ENCODE data around the gene SFTPA2. TPM values are rescaled to one million over a fixed set of nuclear protein-coding genes. Genes with fewer than 3 reads are reported as not detected.
"Not testable (repeated sequence)": the region's sequence is repeated elsewhere in the genome, so short reads cannot be mapped to it uniquely, and the experiment has no call there.

The SFTPA2 gene
- total RNA-seq, 1 donor from 2014 or later, result 0.34 TPM

DNA sequence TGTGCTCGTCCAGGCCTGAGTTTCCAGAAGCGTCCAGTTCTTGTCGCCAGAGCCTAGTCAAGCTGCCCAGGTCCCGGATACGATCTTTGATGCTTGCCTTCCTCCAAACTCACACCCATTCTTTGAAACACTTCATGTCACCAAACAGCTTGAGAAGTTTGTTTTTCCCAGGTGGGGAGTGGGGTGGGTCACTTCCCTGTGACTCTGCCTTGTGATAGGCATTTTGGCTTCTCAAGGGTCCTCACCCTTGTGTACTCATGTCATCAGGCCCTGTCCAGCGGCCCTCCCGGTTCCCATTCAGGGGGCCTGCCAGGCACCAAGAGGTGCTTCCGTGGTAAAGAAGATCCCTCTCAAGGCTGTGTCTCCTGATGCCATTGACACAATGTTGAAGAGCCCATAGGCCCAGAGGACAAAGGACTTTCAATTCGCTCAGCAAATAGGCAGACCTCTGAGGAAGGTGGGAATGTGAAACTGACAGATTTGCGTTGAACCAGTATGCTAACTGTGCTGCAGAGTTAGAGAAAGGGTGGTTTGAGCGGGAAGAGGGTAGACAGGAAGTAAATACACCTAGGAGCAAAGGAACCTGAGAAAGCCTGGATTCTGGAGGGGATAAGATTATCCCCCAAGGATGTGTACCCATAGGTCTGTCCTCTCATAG lies 25.8 kb upstream of the SFTPA2 start:
- no peak for DNase-seq (ENCODE audit: low spot score in 2 of 2, unreplicated experiment in 2 of 2)
- TF ChIP-seq, protein P1, sequence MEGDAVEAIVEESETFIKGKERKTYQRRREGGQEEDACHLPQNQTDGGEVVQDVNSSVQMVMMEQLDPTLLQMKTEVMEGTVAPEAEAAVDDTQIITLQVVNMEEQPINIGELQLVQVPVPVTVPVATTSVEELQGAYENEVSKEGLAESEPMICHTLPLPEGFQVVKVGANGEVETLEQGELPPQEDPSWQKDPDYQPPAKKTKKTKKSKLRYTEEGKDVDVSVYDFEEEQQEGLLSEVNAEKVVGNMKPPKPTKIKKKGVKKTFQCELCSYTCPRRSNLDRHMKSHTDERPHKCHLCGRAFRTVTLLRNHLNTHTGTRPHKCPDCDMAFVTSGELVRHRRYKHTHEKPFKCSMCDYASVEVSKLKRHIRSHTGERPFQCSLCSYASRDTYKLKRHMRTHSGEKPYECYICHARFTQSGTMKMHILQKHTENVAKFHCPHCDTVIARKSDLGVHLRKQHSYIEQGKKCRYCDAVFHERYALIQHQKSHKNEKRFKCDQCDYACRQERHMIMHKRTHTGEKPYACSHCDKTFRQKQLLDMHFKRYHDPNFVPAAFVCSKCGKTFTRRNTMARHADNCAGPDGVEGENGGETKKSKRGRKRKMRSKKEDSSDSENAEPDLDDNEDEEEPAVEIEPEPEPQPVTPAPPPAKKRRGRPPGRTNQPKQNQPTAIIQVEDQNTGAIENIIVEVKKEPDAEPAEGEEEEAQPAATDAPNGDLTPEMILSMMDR (IDR thresholded peaks at IDR 0.05; ENCODE audit: unreplicated experiment), result no peak
- no peaks in the 10 kb centered on the region for H3K36me3 Mint-ChIP-seq
- no peak overlapping the region for H3K4me3 Mint-ChIP-seq
- H3K27ac Mint-ChIP-seq, result no peak overlapping the region
- H3K4me1 Mint-ChIP-seq, result no peaks in the 10 kb centered on the region
- peaks cover 51% of the 10 kb centered on the region for H3K27me3 Mint-ChIP-seq (ENCODE audit: low read depth)
- no peaks in the 10 kb centered on the region for H3K9me3 Mint-ChIP-seq

DNA sequence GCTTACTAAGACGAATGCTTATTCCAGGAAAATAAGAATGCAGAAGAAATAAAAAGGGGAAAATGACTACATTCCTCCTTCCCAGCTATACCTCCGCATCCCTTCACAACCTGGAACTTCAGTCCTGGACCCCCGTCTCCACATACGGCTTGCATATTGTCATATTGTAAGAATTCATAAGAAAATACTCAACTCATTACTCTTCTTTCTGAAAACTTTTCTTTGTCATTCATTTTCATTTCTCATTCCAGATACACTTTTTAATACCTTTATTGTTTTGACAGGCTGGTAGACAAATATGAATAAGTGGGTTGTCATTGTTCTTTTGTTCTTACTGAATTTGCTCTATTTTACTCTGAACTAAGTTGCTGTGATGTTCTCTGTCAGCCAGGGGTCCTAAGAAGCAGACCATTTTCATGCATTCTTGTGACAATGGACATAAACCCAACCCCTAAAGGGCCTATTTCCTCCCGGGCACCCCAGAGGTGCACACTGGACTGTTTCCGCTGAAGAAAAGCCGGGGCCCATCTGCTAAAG lies 23.3 kb upstream of the SFTPA2 start:
- Mint-ChIP-seq H3K4me1 (no peaks in the 10 kb centered on the region), H3K9me3 (peaks cover 5% of the 10 kb centered on the region), H3K27me3 (ENCODE audit: low read depth) (peaks cover 44% of the 10 kb centered on the region), H3K4me3 (no peak overlapping the region), H3K27ac (no peak overlapping the region), H3K36me3 (no peaks in the 10 kb centered on the region)
- no peak for DNase-seq (ENCODE audit: low spot score in 2 of 2, unreplicated experiment in 2 of 2)
- TF ChIP-seq, protein P1 (IDR thresholded peaks at IDR 0.05; ENCODE audit: unreplicated experiment), result no peak

DNA sequence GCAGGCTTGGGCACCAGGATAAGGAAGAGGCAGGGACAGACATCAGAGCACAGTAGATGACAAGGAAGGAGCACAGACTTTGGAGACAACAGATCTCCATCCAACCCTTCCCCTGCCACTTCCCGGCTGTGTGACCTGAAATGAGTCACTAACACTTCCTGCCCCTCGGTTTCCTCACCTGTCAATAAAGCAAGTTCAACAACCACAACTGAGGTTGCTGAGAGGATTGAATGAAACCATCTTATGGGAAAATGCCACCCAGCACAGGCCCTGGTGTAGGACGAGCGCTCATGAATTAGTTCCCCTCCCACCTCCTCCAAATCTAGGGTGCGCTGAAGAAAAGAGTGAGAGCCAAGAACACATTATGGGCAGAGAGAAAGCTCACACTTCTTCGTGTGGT lies 22.7 kb upstream of the SFTPA2 start:
- not testable (repeated sequence) for H3K9me3 Mint-ChIP-seq; H3K36me3 Mint-ChIP-seq; H3K4me3 Mint-ChIP-seq; DNase-seq (ENCODE audit: low spot score in 2 of 2, unreplicated experiment in 2 of 2); H3K27ac Mint-ChIP-seq; H3K4me1 Mint-ChIP-seq
- H3K27me3 Mint-ChIP-seq (ENCODE audit: low read depth), result peaks cover 45% of the 10 kb centered on the region

DNA sequence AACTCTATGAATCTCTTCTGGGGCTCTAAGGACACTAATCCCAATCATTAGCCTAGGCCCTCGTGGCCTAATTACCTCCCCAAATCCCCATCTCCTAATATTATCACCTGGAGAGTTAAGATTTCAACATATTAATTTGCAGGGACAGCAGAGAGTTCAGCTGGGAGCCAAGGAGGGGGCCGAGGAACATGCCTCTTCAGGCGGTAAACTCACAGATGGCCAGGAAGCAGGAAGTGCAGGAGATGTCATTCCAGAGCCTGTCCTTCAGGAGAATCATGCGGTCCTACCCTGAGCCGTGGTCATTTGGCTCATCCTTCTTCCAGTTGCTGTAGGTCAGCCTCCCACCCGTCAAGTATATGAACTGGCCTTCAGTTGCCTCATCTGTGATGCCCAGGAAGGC lies 21.9 kb upstream of the SFTPA2 start:
- peaks cover 5% of the 10 kb centered on the region for H3K9me3 Mint-ChIP-seq
- DNase-seq (ENCODE audit: low spot score in 2 of 2, unreplicated experiment in 2 of 2), result no peak
- no peaks in the 10 kb centered on the region for H3K4me1 Mint-ChIP-seq
- TF ChIP-seq, protein P1 (IDR thresholded peaks at IDR 0.05; ENCODE audit: unreplicated experiment), result no peak
- no peak overlapping the region for H3K4me3 Mint-ChIP-seq
- peaks cover 50% of the 10 kb centered on the region for H3K27me3 Mint-ChIP-seq (ENCODE audit: low read depth)
- H3K36me3 Mint-ChIP-seq, result no peaks in the 10 kb centered on the region
- no peak overlapping the region for H3K27ac Mint-ChIP-seq

DNA sequence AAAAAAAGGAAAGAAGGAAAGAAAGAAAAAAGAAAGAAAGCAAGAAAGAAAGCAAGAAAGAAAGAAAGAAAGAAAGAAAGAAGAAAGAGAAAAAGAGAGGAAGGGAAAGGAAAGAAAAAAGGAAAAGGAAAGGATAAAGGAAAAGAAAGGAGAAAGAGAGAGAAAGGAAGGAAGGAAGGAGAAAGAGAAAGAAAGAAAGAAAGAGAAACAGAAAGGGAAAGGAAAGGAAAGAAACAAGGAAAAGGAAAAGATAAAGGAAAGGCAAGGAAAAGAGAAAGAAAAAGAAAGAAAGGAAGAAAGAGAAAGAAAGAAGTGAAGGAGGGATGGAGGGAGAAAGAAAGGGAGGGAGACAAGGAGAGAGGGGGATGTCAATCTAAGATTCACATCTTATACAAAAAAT lies 20.8 kb upstream of the SFTPA2 start:
- TF ChIP-seq, protein P1 (IDR thresholded peaks at IDR 0.05; ENCODE audit: unreplicated experiment), result no peak
- H3K4me3 Mint-ChIP-seq, result no peak overlapping the region
- no peaks in the 10 kb centered on the region for H3K4me1 Mint-ChIP-seq

DNA sequence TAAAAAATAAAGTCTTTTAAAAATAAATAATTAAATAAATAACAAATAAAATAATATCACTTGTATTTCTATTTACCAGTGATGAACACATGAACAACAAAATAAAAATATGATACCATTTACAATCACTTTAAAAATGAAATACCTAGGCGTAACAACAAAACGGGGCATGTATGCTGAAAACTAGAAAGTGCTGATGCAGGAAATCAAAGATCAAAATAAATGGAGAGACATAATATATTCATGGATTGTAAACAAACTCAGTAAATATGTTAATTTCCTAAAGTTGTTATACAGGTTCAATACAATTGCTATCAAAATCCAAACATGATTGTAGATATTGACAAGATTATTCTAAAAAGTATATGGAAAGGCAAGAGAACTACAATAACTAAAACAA lies 19.2 kb upstream of the SFTPA2 start:
- no peaks in the 10 kb centered on the region for H3K36me3 Mint-ChIP-seq
- H3K9me3 Mint-ChIP-seq, result peaks cover 10% of the 10 kb centered on the region
- H3K27me3 Mint-ChIP-seq (ENCODE audit: low read depth), result peaks cover 50% of the 10 kb centered on the region
- no peaks in the 10 kb centered on the region for H3K4me1 Mint-ChIP-seq
- TF ChIP-seq, protein P1 (IDR thresholded peaks at IDR 0.05; ENCODE audit: unreplicated experiment), result no peak
- no peak for DNase-seq (ENCODE audit: low spot score in 2 of 2, unreplicated experiment in 2 of 2)
- no peak overlapping the region for H3K4me3 Mint-ChIP-seq
- no peak overlapping the region for H3K27ac Mint-ChIP-seq

More for the DNA sequence above, 20.8 kb upstream of the SFTPA2 start:
- H3K27me3 Mint-ChIP-seq (ENCODE audit: low read depth), result peaks cover 55% of the 10 kb centered on the region
- H3K27ac Mint-ChIP-seq, result no peak overlapping the region
- peaks cover 5% of the 10 kb centered on the region for H3K9me3 Mint-ChIP-seq
- no peaks in the 10 kb centered on the region for H3K36me3 Mint-ChIP-seq
- DNase-seq (ENCODE audit: low spot score in 2 of 2, unreplicated experiment in 2 of 2), result no peak

DNA sequence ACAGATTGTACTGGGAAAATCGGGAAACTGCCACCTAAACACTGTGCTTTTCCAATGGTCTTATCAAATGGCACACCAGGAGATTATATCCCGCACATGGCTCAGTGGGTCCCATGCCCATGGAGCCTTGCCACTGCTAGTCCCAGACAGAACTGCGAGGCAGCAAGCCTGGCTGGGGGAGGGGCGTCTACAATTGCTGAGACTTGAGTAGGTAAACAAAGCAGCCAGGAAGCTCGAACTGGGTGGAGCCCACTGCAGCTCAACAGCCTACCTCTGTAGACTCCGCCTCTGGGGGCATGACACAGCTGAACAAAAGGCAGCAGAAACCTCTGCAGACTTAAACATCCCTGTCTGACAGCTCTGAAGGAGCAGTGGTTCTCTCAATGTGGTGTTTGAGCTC lies 10.4 kb upstream of the SFTPA2 start:
- not testable (repeated sequence) for H3K4me1 Mint-ChIP-seq; H3K4me3 Mint-ChIP-seq; H3K27ac Mint-ChIP-seq; DNase-seq (ENCODE audit: low spot score in 2 of 2, unreplicated experiment in 2 of 2); H3K36me3 Mint-ChIP-seq
- Mint-ChIP-seq H3K27me3 (ENCODE audit: low read depth) (peaks cover 60% of the 10 kb centered on the region), H3K9me3 (peaks cover 47% of the 10 kb centered on the region)

Measured in mesothelial cell of epicardium (in vitro differentiated cells).